K562 (cell line): ENCODE measurements around the gene ZBTB26. TPM values are rescaled to one million over a fixed set of nuclear protein-coding genes. Genes with fewer than 3 reads are reported as not detected.

Source experiments
- ATF4 ChIP-seq: fragments of 450-650 bp; formaldehyde crosslinking; IDR thresholded peaks from 2 replicates; pipeline ENCODE4 v1.4.0; 2022; ENCODE audit warnings: mild to moderate bottlenecking, moderate library complexity
- BACH1 ChIP-seq: fragments of 200-800 bp; sonication (Bioruptor generic); IDR thresholded peaks from 2 replicates; pipeline ENCODE4 v1.6.1; 2016; ENCODE audit warnings: missing genetic modification characterization, missing compliant biosample characterization
- CBX2 ChIP-seq: fragments of 200-600 bp; sonication (generic); IDR thresholded peaks from one replicate; pipeline ENCODE4 v1.6.1; 2012; ENCODE audit warnings: mild to moderate bottlenecking, low read length, inconsistent platforms; ENCODE audit not compliant: insufficient read depth, poor library complexity, severe bottlenecking
- GMEB1 ChIP-seq: fragments of 250-450 bp; sonication (Bioruptor Pico); IDR thresholded peaks from 2 replicates; pipeline ENCODE4 v1.4.0; 2020; ENCODE audit warnings: mild to moderate bottlenecking
- MTF1 ChIP-seq: fragments of 250-450 bp; sonication (Bioruptor Pico); IDR thresholded peaks from 2 replicates; pipeline ENCODE4 v1.9.0; 2021; ENCODE audit warnings: moderate library complexity, mild to moderate bottlenecking, inconsistent platforms, borderline replicate concordance
- STAT5A ChIP-seq: IDR thresholded peaks from 2 replicates; pipeline ENCODE4 v1.6.1; 2012; ENCODE audit warnings: low read length, inconsistent platforms, borderline replicate concordance
- THRA ChIP-seq: fragments of 450-650 bp; IDR thresholded peaks from 2 replicates; pipeline ENCODE4 v1.6.1; 2017; ENCODE audit warnings: mild to moderate bottlenecking, moderate library complexity
- ZC3H4 ChIP-seq: sonication (generic); formaldehyde crosslinking; IDR thresholded peaks from 2 replicates; pipeline ENCODE4 v1.9.0; 2021; ENCODE audit warnings: missing genetic modification reagents, borderline replicate concordance
- ZNF277 ChIP-seq: fragments of 250-450 bp; sonication (Bioruptor Pico); IDR thresholded peaks from 2 replicates; pipeline ENCODE4 v1.8.0; 2022; ENCODE audit warnings: inconsistent platforms, mild to moderate bottlenecking, moderate library complexity, borderline replicate concordance
- polyA plus RNA-seq, 8 experiments: library from polyadenylated mRNA; depleted of rRNA in 4 of 8; stranded (reverse) in 5 of 8; unstranded in 3 of 8; fragments of >200 nt; fragmentation: Nextera tagmentation in 2 of 8; fragmentation: Illumina TruSeq in 1 of 8; extraction: Ambion mirVana in 2 of 8; extraction: Trizol in 1 of 8; gene quantifications; 2 replicates each; pipeline versions ENCODE4 v1.2.1 to v1.2.3, GENCODE V29; 2011 to 2014; ENCODE audit warnings: inconsistent platforms in 1 of 8, missing spikeins in 1 of 8
- total RNA-seq, 7 experiments: library from RNA; depleted of rRNA in 6 of 7; stranded (reverse); fragments of >200 nt in 6 of 7; fragmentation: Illumina TruSeq in 2 of 7; extraction: Trizol in 2 of 7; gene quantifications; 2 replicates each; pipeline versions ENCODE4 v1.2.1 to v1.2.3, GENCODE V29; 2011 to 2021; ENCODE audit warnings: low replicate concordance in 1 of 7
- TF ChIP-seq, protein P1 (sequence below), 2 experiments: fragments of 450-650 bp in 1 of 2; sonication (generic) in 1 of 2; formaldehyde crosslinking in 1 of 2; IDR thresholded peaks in 1 of 2; conservative IDR thresholded peaks in 1 of 2; 2 replicates each; pipeline versions ENCODE4 v1.6.1 to v1.8.1; 2016 to 2023; ENCODE audit warnings: mild to moderate bottlenecking in 2 of 2, moderate library complexity in 2 of 2, inconsistent platforms in 1 of 2, missing genetic modification reagents in 1 of 2
- TF ChIP-seq, protein P2 (sequence below): fragments of 250-450 bp; sonication (Bioruptor Pico); IDR thresholded peaks from 2 replicates; pipeline ENCODE4 v1.8.0; 2021; ENCODE audit warnings: mild to moderate bottlenecking, moderate library complexity
- TF ChIP-seq, protein P3 (sequence below): fragments of 450-650 bp; IDR thresholded peaks from 2 replicates; pipeline ENCODE4 v1.6.1; 2017; ENCODE audit warnings: antibody characterized with exemption, mild to moderate bottlenecking

Gene ZBTB26
- total and polyA plus RNA-seq, 9 of the 15 experiments (the other 6 are each of a cell fraction or from before 2014, with no cell fraction given) = 2.4 to 20.7 (median 5.0) TPM

DNA sequence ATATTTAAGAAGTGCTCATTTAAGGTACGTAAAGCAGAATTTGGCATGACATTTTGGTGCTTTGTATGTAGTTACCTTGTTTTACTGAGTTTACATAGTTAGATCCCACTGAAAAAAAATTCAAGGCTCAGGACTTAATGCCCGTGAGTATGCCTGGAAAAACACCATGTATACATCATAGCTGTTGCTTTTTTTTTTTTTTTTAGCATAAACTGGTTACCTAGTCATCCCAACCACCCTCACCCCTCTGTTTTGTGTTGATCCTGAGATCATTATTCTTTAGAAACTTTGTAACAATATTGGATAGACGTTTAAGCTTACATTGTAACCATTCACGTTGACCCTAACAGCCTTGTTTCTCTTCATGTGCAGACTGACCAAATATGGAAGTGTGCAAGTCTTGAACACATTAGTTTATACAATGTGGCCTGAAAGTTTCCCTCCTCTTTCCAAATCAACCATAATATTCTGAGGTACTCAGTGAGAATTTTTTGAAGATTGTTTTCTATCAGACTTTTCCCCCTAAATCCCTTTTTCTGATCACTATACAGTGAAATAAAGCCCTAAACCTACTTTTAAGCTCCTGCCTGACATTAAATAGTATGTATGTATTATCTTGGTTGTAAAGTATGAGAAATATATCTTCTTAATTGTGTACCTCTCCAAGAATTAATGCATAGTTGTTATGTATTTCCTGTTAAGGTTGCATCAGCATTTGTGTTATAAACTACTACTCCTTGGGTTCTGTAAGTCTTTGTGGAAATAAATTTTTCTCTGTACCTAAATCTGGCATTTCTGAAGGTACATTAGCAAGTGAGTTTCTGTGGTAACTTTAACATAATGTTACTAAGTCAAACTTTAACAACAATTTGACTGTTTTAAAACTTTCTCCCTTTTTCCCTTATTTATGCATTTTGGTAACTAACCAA lies 13.9 kb upstream of the ZBTB26 start (continued):
- TF ChIP-seq ZNF277 (CRISPR knock-in tag) = no peak
- peak; percentile 52; the same call in 1 of the 2 replicates for TF ChIP-seq ATF4 (CRISPR knock-in tag)
- TF ChIP-seq STAT5A = no peak
- TF ChIP-seq THRA = no peak
- TF ChIP-seq, protein P1, sequence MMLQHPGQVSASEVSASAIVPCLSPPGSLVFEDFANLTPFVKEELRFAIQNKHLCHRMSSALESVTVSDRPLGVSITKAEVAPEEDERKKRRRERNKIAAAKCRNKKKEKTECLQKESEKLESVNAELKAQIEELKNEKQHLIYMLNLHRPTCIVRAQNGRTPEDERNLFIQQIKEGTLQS (IDR thresholded peaks at IDR 0.05) = peak; percentile 81
- TF ChIP-seq, protein P1 (CRISPR knock-in tag; conservative IDR thresholded peaks at IDR 0.05) = no peak
- peak; percentile 52; the same call in 1 of the 2 replicates for TF ChIP-seq BACH1 (tag)
- TF ChIP-seq, protein P2, sequence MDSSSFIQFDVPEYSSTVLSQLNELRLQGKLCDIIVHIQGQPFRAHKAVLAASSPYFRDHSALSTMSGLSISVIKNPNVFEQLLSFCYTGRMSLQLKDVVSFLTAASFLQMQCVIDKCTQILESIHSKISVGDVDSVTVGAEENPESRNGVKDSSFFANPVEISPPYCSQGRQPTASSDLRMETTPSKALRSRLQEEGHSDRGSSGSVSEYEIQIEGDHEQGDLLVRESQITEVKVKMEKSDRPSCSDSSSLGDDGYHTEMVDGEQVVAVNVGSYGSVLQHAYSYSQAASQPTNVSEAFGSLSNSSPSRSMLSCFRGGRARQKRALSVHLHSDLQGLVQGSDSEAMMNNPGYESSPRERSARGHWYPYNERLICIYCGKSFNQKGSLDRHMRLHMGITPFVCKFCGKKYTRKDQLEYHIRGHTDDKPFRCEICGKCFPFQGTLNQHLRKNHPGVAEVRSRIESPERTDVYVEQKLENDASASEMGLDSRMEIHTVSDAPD (CRISPR knock-in tag) = no peak
- TF ChIP-seq, protein P3, sequence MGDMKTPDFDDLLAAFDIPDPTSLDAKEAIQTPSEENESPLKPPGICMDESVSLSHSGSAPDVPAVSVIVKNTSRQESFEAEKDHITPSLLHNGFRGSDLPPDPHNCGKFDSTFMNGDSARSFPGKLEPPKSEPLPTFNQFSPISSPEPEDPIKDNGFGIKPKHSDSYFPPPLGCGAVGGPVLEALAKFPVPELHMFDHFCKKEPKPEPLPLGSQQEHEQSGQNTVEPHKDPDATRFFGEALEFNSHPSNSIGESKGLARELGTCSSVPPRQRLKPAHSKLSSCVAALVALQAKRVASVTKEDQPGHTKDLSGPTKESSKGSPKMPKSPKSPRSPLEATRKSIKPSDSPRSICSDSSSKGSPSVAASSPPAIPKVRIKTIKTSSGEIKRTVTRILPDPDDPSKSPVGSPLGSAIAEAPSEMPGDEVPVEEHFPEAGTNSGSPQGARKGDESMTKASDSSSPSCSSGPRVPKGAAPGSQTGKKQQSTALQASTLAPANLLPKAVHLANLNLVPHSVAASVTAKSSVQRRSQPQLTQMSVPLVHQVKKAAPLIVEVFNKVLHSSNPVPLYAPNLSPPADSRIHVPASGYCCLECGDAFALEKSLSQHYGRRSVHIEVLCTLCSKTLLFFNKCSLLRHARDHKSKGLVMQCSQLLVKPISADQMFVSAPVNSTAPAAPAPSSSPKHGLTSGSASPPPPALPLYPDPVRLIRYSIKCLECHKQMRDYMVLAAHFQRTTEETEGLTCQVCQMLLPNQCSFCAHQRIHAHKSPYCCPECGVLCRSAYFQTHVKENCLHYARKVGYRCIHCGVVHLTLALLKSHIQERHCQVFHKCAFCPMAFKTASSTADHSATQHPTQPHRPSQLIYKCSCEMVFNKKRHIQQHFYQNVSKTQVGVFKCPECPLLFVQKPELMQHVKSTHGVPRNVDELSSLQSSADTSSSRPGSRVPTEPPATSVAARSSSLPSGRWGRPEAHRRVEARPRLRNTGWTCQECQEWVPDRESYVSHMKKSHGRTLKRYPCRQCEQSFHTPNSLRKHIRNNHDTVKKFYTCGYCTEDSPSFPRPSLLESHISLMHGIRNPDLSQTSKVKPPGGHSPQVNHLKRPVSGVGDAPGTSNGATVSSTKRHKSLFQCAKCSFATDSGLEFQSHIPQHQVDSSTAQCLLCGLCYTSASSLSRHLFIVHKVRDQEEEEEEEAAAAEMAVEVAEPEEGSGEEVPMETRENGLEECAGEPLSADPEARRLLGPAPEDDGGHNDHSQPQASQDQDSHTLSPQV = 0 out of 2 replicates have a peak, but pooled peaks have one; percentile 38
- TF ChIP-seq MTF1 = no peak
- TF ChIP-seq GMEB1 (CRISPR knock-in tag) = no peak
- TF ChIP-seq ZC3H4 (CRISPR knock-in tag) = no peak
- TF ChIP-seq CBX2 = no peak
